Gastrocnemius medialis (tissue), 4 donors: Measurements from ENCODE around the gene EFCAB6.

ENCODE experiments used
- POLR2A ChIP-seq, 2 donors: fragments of 450-650 bp; IDR thresholded peaks; one replicate each; pipeline ENCODE4 v1.6.1; 2017; ENCODE audit warnings: antibody characterized with exemption in 2 of 2, mild to moderate bottlenecking in 2 of 2, moderate library complexity in 2 of 2
- TF ChIP-seq, protein P1 (sequence below), 5 experiments: fragments of 450-650 bp in 3 of 5; fragments of 200-600 bp in 2 of 5; sonication (generic) in 2 of 5; IDR thresholded peaks in 4 of 5; conservative IDR thresholded peaks in 1 of 5; 1 replicate in 4 of 5; 2 replicates in 1 of 5; pipeline ENCODE4 v1.5.1; 2016 to 2019; ENCODE audit warnings: antibody characterized with exemption in 5 of 5, mild to moderate bottlenecking in 3 of 5, moderate library complexity in 3 of 5

DNA sequence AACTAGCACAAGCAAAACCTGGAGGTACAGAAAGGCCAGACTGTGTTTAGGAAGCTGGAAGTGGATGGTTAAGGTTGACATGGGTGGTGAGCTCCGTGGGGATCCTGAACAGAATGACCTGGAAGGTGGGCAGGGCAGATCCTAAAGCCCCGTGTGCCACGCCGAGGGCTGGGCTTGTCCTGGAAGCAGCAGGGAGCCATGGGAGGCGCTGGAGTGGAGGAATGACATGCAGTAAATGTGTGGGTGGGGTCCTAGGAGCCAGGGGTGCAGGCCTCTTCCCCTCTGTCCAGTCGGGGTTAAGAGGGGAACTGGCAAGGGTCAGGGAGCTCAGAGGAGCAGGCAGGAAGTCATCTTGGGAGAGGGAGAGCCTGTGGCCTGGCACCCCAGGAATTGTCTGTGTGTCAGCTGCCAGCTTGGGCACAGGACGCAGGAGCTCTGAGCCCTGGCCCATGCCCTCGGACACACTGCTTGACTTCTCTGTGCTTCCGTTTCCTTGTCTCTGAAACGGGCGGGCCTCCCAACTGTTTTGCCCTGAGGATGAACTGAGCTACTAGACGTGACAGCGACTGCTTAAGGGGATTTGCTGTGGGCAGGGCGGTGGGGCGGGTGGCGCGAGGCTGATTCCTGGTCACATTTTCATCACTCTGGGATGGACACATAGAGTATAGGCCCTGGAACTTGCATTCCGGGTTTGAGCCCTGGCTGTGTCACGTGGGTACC lies 324.6 kb downstream of the EFCAB6 start:
- TF ChIP-seq, protein P1, sequence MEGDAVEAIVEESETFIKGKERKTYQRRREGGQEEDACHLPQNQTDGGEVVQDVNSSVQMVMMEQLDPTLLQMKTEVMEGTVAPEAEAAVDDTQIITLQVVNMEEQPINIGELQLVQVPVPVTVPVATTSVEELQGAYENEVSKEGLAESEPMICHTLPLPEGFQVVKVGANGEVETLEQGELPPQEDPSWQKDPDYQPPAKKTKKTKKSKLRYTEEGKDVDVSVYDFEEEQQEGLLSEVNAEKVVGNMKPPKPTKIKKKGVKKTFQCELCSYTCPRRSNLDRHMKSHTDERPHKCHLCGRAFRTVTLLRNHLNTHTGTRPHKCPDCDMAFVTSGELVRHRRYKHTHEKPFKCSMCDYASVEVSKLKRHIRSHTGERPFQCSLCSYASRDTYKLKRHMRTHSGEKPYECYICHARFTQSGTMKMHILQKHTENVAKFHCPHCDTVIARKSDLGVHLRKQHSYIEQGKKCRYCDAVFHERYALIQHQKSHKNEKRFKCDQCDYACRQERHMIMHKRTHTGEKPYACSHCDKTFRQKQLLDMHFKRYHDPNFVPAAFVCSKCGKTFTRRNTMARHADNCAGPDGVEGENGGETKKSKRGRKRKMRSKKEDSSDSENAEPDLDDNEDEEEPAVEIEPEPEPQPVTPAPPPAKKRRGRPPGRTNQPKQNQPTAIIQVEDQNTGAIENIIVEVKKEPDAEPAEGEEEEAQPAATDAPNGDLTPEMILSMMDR (IDR thresholded peaks at IDR 0.05 in 4 of 5, conservative IDR thresholded peaks at IDR 0.05 in 1 of 5) = no peak
- TF ChIP-seq POLR2A (IDR thresholded peaks at IDR 0.05) = no peak
